Fibroblast of skin of left quadriceps (primary cell): Measurements from ENCODE around the gene ZNF471.

Experiments
- DNase-seq, 2 experiments: peaks; one replicate each; pipeline ENCODE4 v3.0.0-alpha.2; 2013; ENCODE audit warnings: low read depth in 2 of 2

The ZNF471 gene

GRCh38 chr19:56507446-56508289 lies at the start of gene ZNF471:
ZNF471 (plus strand) TSS chr19:56507855; CDS start chr19:56511572, 3,717 bp downstream.
- peak; percentile 96 for DNase-seq

- no peak for DNase-seq
Measured at GRCh38 chr19:56474308-56474707, 33.3 kb upstream of the ZNF471 start.

GRCh38 chr19:56476093-56476492 lies 31.6 kb upstream of the ZNF471 start:
- no peak for DNase-seq

- DNase-seq: no peak
Measured at GRCh38 chr19:56476651-56477428, 30.8 kb upstream of the ZNF471 start, which contains the start of gene ZNF667. ZNF667 (minus strand) TSS chr19:56477345; CDS start chr19:56462370, 14,975 bp downstream.

- peak; percentile 78 to 79 for DNase-seq
Measured at GRCh38 chr19:56477429-56478338, 30.0 kb upstream of the ZNF471 start.

- DNase-seq: no peak
Measured at GRCh38 chr19:56491399-56491798, 16.3 kb upstream of the ZNF471 start.

- DNase-seq: no peak
Measured at GRCh38 chr19:56504581-56504980, 3.1 kb upstream of the ZNF471 start.

- DNase-seq: no peak
Measured at GRCh38 chr19:56508290-56508778, 679 bp downstream of the ZNF471 start.

GRCh38 chr19:56525214-56525860 lies 17.7 kb downstream of the ZNF471 start:
- no peak for DNase-seq

GRCh38 chr19:56537442-56537841 lies 29.8 kb downstream of the ZNF471 start:
- no peak for DNase-seq

GRCh38 chr19:56538254-56538760 lies 30.7 kb downstream of the ZNF471 start:
- DNase-seq: peak; percentile 72 to 76

GRCh38 chr19:56538761-56539263 lies 31.2 kb downstream of the ZNF471 start, which contains the start of gene ZFP28:
ZFP28 (plus strand) TSS chr19:56538948; CDS start chr19:56539019, 71 bp downstream.
- DNase-seq: no peak

- DNase-seq: no peak
Measured at GRCh38 chr19:56543776-56544175, 36.1 kb downstream of the ZNF471 start.

GRCh38 chr19:56547535-56547934 lies 39.9 kb downstream of the ZNF471 start:
- DNase-seq: no peak

GRCh38 chr19:56554272-56554869 lies 46.7 kb downstream of the ZNF471 start:
- no peak for DNase-seq

- DNase-seq: no peak
Measured at GRCh38 chr19:56562766-56563165, 55.1 kb downstream of the ZNF471 start.

GRCh38 chr19:56566904-56567273 lies 59.2 kb downstream of the ZNF471 start:
- DNase-seq: no peak

- DNase-seq: peak; percentile 70 to 75
Measured at GRCh38 chr19:56567274-56568120, 59.8 kb downstream of the ZNF471 start, which contains the start of gene ZNF470. ZNF470 (plus strand) TSS chr19:56567468; CDS start chr19:56570312, 2,844 bp downstream.

GRCh38 chr19:56572589-56572988 lies 64.9 kb downstream of the ZNF471 start:
- no peak for DNase-seq
